ENCODE measurements around the gene IFNA1.

DNA sequence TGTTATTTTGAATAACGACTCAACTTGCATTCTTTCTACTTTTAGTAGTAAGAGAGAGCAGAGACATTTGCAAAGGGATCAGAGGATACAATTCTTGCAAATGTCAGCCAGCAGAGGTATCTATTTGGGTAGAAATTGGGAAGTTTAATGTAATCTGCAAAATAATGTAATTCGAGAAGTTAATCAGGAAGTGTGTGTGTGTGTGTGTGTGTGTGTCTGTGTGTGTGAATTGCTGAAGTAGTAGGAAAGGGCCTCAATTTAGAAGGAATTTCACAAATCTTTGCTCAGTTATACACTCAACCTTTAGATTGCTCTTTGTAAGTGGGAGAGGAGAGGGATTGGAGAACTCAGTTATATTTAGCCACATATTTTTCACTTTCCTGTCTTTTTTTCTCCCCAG, 11.0 kb upstream of the IFNA1 start:
- TF ChIP-seq, protein P1, sequence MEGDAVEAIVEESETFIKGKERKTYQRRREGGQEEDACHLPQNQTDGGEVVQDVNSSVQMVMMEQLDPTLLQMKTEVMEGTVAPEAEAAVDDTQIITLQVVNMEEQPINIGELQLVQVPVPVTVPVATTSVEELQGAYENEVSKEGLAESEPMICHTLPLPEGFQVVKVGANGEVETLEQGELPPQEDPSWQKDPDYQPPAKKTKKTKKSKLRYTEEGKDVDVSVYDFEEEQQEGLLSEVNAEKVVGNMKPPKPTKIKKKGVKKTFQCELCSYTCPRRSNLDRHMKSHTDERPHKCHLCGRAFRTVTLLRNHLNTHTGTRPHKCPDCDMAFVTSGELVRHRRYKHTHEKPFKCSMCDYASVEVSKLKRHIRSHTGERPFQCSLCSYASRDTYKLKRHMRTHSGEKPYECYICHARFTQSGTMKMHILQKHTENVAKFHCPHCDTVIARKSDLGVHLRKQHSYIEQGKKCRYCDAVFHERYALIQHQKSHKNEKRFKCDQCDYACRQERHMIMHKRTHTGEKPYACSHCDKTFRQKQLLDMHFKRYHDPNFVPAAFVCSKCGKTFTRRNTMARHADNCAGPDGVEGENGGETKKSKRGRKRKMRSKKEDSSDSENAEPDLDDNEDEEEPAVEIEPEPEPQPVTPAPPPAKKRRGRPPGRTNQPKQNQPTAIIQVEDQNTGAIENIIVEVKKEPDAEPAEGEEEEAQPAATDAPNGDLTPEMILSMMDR (IDR thresholded peaks at IDR 0.05), result no peak
- TF ChIP-seq POLR2A (IDR thresholded peaks at IDR 0.05) (no peak), EP300 (IDR thresholded peaks at IDR 0.05) (no peak)

Data from tibial nerve (tissue), 4 donors.